NCI-H1417 treated with DMSO at 0.1 percent for 48 hours (cell line): ENCODE data around the gene CDCA8.
"Not testable (repeated sequence)": the region's sequence is repeated elsewhere in the genome, so short reads cannot be mapped to it uniquely, and the experiment has no call there.

ENCODE experiments used
- DNase-seq: peaks from one replicate; lab custom pipeline; 2025; lab: John Stamatoyannopoulos, UW

CDCA8 gene

GRCh38 chr1:37718181-37718900 lies 26.0 kb downstream of the CDCA8 start:
- DNase-seq: no peak

DNA sequence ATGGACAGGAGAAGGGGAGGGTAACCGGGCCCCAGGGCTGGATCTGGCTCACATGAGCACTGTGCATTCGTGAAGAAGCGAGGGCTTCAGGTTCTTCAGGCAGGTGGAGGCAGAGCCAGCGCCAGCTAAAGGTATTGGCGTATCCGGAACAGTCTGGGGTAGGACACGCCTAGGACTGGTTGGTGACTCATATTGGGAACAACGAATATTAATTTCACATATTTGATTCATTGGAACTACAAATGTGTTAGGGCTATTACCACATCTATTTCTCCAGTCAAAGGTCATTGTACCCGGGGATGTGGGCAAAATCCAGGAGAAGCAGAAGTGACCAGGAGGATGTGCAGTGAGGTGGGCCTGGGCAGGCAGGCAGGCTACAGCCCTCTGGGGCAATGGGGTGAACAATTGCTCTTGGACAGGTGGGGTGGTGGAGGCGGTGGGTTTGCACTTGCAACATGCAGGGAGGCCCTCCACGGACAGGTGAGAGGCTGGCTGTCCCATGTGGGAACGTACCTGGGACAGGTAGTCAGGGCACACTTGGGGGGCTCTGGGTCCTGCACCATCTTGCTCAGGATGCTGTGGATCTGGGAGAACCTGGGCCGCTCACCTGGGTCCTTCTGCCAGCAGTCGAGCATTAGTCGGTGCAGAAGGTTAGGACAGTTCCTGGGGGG lies 26.7 kb downstream of the CDCA8 start:
- no peak for DNase-seq

DNA sequence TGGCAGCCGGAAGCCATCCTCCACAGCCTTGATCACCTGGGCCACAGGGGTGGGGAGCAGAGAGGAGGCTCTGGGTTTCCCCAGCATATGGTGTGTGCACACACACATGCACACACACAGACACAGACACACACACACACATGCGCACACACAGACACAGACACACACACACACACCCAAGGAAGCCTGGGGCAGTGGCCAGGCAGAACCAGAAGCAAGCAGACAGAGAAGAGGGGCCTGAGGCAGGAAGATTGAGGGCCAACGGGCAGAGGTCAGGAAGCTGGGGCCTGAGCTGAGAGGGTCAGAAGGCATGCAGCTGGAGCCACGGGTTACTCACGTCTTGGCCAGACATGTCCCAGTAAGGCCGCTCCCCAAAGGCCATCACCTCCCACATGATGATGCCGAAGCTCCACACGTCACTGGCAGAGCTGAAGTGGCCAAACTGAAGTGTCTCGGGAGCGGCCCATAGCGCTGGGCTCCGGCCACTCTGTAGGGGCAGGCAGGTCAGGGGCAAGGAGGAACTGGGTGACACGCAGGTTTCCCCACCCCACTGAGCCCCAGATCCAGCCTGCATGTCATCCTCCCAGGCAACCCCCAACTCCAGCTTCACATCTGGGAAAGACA lies 27.4 kb downstream of the CDCA8 start:
- no peak for DNase-seq

GRCh38 chr1:37720231-37721130 lies 28.2 kb downstream of the CDCA8 start:
- DNase-seq: no peak

- no peak for DNase-seq
Observed at GRCh38 chr1:37721565-37721964, 29.2 kb downstream of the CDCA8 start.

GRCh38 chr1:37722181-37723071 lies 30.1 kb downstream of the CDCA8 start:
- DNase-seq: no peak

GRCh38 chr1:37723072-37723389 lies 30.7 kb downstream of the CDCA8 start:
- DNase-seq: no peak

- no peak for DNase-seq
Observed at GRCh38 chr1:37723390-37724078, 31.2 kb downstream of the CDCA8 start.

GRCh38 chr1:37724575-37724974 lies 32.3 kb downstream of the CDCA8 start:
- DNase-seq: no peak

DNA sequence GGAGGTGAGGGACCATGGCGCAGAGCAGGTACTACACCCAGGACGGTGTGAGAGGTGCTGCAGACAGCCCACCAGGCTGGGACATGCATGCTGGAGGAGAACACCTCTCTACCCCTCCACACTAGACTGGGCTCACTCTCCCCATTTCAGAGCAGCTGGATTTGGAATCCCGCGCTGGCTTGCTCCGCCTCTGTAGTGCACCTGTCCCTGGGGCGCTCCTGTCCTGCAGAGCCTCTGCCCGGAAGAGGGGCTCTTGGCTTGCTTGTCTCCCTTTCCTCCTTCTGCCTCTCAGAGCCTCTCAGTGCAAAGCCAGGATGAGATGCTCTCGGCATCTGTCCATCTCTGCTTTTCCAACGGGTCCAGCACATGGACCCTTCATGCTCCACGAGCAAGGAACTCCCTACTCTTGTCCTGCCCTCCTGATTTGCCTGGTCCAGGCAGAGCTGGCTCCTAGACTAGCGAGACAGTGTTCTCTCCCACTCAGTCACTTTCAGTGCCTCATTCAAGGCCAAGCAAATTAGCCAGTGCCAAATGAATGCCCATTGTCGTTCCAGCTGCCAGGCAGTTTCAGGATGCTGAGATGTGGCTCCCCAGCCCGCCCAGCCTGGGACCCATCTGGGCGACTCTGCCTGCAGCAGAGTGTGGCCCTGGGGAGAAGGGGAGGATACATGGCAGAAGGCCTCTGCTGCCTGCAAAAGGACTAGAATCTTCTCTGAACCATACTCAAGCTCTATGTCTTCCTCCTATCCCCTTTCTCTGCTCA lies 33.7 kb downstream of the CDCA8 start:
- no peak for DNase-seq

GRCh38 chr1:37726751-37727585 lies 34.7 kb downstream of the CDCA8 start:
- no peak for DNase-seq

- DNase-seq: no peak
Observed at GRCh38 chr1:37728416-37728815, 36.1 kb downstream of the CDCA8 start.

- no peak for DNase-seq
Observed at GRCh38 chr1:37730376-37730775, 38.1 kb downstream of the CDCA8 start.

GRCh38 chr1:37731312-37732019 lies 39.1 kb downstream of the CDCA8 start:
- no peak for DNase-seq

GRCh38 chr1:37732111-37732780 lies 39.9 kb downstream of the CDCA8 start:
- DNase-seq: no peak

DNA sequence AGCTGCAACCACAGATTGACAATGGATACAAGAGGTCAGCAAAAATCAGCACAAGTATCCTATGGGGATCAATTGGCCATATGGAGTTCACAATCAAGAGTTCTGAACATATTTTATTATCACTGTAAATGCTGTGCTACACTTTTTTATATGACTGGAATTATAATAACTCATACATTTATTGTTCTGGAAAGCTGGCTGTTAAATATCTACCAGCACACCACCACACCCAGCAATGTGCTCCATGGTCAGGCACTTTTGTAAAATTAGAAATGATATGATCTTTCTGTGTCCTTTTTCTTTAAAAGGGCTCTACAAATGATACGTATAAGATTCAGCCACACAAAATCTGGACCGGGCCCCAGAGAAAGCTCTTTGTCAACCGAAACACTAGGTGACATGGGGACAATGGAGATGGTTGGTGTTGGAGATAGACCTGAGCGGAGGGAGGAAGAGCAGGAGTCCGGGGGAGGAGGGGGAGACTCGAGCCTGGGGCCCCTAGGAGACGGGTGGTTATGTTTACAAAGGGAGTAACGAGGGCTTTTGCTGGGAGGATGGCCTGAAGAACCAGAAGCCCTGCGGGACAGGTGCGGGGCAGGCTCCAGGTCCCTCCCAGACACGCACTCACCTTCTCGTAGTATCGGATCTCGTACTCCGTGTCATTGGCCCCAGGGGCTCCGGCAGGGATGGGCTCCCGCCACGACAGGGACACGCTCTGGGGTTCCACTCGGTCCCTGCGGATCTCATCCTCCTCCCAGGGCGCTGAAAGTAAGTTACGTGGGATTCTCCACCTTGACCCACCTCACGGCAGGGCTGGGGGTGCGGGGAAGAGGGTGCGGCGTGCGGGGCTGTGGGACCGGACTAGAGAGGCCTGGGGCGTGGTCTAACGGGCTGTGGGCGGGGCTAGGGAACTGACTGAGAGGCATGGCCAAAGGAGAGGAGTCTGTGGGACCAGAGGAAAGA lies 42.6 kb downstream of the CDCA8 start:
- DNase-seq: no peak

DNA sequence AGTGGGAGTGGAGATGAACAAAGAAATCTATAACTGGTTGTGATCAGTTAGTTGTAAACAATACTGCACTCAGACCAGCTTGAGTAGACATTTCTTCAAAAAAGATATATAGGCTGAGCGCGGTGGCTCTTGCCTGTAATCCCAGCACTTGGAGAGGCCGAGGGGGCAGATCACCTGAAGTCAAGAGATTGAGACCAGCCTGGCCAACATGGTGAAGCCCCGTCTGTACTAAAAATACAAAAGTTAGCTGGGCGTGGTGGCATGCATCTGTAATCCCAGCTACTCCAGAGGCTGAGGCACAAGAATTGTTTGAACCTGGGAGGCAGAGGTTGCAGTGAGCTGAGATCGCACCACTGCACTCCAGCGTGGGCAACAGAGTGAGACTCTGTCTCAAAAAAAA lies 45.7 kb downstream of the CDCA8 start:
- DNase-seq: not testable (repeated sequence)
